HepG2 (cell line): ENCODE results near the gene EIF5B. TPM values are rescaled to one million over a fixed set of nuclear protein-coding genes. Genes with fewer than 3 reads are reported as not detected.
A peak's percentile ranks its signal among the peaks of the same experiment; 100 is the strongest.

Experiments
- ATAC-seq: fragments of 200-7000 bp; cut with Tn5 transposase; 3 replicates; pipeline ENCODE4 v1.9.1; 2020; ENCODE audit warnings: mild to moderate bottlenecking, moderate library complexity
- BruUV-seq: library from RNA; stranded (reverse); fragments of 400-500 nt; replicated peaks from 2 replicates; lab custom pipeline; 2021; lab: Mats Ljungman, UMichigan
- CTCF ChIA-PET: fragments of 300-600 bp; formaldehyde crosslinking; extraction: SDS; loops from one replicate; lab custom pipeline; 2021; ENCODE audit warnings: low total read pairs, inconsistent platforms, low intra/inter-chr PET ratio; lab: Yijun Ruan, JAX
- POLR2A ChIA-PET: fragments of 350-600 bp; sonication (Branson Sonifier 250); formaldehyde crosslinking; loops from one replicate; lab custom pipeline; 2020; ENCODE audit warnings: antibody characterized with exemption, inconsistent platforms; lab: Yijun Ruan, JAX
- DNase-seq: peaks from one replicate; pipeline ENCODE4 v3.0.0-alpha.2; 2015; ENCODE audit warnings: low spot score
- FAIRE-seq: peaks from 3 replicates; lab custom pipeline; 2011; peaks lifted over from hg19 to GRCh38; lab: Jason Lieb, UNC
- H2AFZ ChIP-seq: one replicate; pipeline ENCODE4 v1.6.1; 2011; ENCODE audit warnings: low read length, inconsistent platforms
- H3K27ac ChIP-seq: fragments of 300-600 bp; 3 replicates; pipeline ENCODE4 v1.8.0; 2011; ENCODE audit warnings: mixed run types, mild to moderate bottlenecking, mixed read lengths, low read length, inconsistent platforms; ENCODE audit not compliant: insufficient read depth; ENCODE audit errors: extremely low read length
- H3K27me3 ChIP-seq, 2 experiments: fragments of 200-600 bp in 1 of 2; 2 replicates in 1 of 2; 3 replicates in 1 of 2; pipeline versions ENCODE4 v1.6.0 to v1.8.0; 2011; ENCODE audit warnings: low read length in 2 of 2, mild to moderate bottlenecking in 2 of 2, moderate library complexity in 2 of 2, inconsistent platforms in 1 of 2; ENCODE audit not compliant: insufficient read depth in 2 of 2, control insufficient read depth in 1 of 2
- H3K36me3 ChIP-seq, 2 experiments: fragments of 200-600 bp in 1 of 2; replicated peaks in 1 of 2; 2 replicates in 1 of 2; 3 replicates in 1 of 2; pipeline versions ENCODE4 v1.5.1 to v1.8.0; 2011; ENCODE audit warnings: low read length in 2 of 2, inconsistent platforms in 1 of 2; ENCODE audit not compliant: insufficient read depth in 2 of 2, control insufficient read depth in 1 of 2
- H3K4me1 ChIP-seq: 2 replicates; pipeline ENCODE4 v1.5.1; 2012; ENCODE audit warnings: low read length, inconsistent platforms; ENCODE audit not compliant: insufficient read depth
- H3K4me2 ChIP-seq: 2 replicates; pipeline ENCODE4 v1.6.0; 2011; ENCODE audit warnings: low read depth, low read length, inconsistent platforms
- H3K4me3 ChIP-seq, 3 experiments: fragments of 200-600 bp in 1 of 3; sonication (generic), shearing (Covaris generic) in 1 of 3; replicated peaks in 1 of 3; 2 replicates each; pipeline ENCODE4 v1.5.1; 2011 to 2016; ENCODE audit warnings: low read length in 3 of 3, inconsistent platforms in 2 of 3, low read depth in 2 of 3, mild to moderate bottlenecking in 2 of 3, control low read depth in 1 of 3, mixed read lengths in 1 of 3; ENCODE audit not compliant: insufficient read depth in 1 of 3
- H3K79me2 ChIP-seq: one replicate; pipeline ENCODE4 v1.6.1; 2011; ENCODE audit warnings: low read length, inconsistent platforms; ENCODE audit not compliant: insufficient read depth
- H3K9ac ChIP-seq: 2 replicates; pipeline ENCODE4 v1.6.0; 2011; ENCODE audit warnings: mild to moderate bottlenecking, low read depth, low read length, inconsistent platforms; ENCODE audit not compliant: insufficient read depth
- H3K9me3 ChIP-seq: 2 replicates; pipeline ENCODE4 v1.5.1; 2012; ENCODE audit warnings: mild to moderate bottlenecking, low read length
- H4K20me1 ChIP-seq: 2 replicates; pipeline ENCODE4 v1.6.0; 2011; ENCODE audit warnings: inconsistent platforms, mild to moderate bottlenecking, low read length, moderate library complexity; ENCODE audit not compliant: insufficient read depth
- AKAP8 ChIP-seq: sonication (generic); formaldehyde crosslinking; IDR thresholded peaks from 2 replicates; pipeline ENCODE4 v1.5.1; 2020; ENCODE audit warnings: mild to moderate bottlenecking, missing genetic modification reagents
- FOXO1 ChIP-seq: sonication (generic); formaldehyde crosslinking; IDR thresholded peaks from 2 replicates; pipeline ENCODE4 v1.4.0; 2020; ENCODE audit warnings: missing genetic modification reagents
- GFI1 ChIP-seq: sonication (generic); formaldehyde crosslinking; IDR thresholded peaks from 2 replicates; pipeline ENCODE4 v1.5.0; 2020; ENCODE audit warnings: missing genetic modification reagents, mild to moderate bottlenecking, borderline replicate concordance
- JUND ChIP-seq: sonication (generic); formaldehyde crosslinking; IDR thresholded peaks from 2 replicates; pipeline ENCODE4 v1.8.0; 2022; ENCODE audit warnings: mild to moderate bottlenecking, missing genetic modification reagents
- RBM22 ChIP-seq: fragments of 200-400 bp; formaldehyde crosslinking; optimal IDR thresholded peaks from 2 replicates; pipeline ENCODE3; 2017; ENCODE audit warnings: mild to moderate bottlenecking, low read length, moderate library complexity
- STAT5B ChIP-seq: sonication (generic); formaldehyde crosslinking; IDR thresholded peaks from 2 replicates; pipeline ENCODE4 v1.4.0; 2020; ENCODE audit warnings: missing genetic modification reagents
- ZNF710 ChIP-seq: sonication (generic); formaldehyde crosslinking; IDR thresholded peaks from 2 replicates; pipeline ENCODE4 v1.5.0; 2020; ENCODE audit warnings: mild to moderate bottlenecking, missing genetic modification reagents, borderline replicate concordance
- WGBS: methylation state at CpG from one replicate; pipeline ENCODE4 v1.1.6; 2017; ENCODE audit warnings: low lambda C conversion rate; 5-methylcytosine and 5-hydroxymethylcytosine counted together
- in situ Hi-C: cut with HindIII; loops from 2 replicates; pipeline ENCODE4 v1.10.0; 2017; ENCODE audit warnings: low pct_unique_long_range_greater_than_20kb; ENCODE audit not compliant: extremely low pct_ligation_motif_present
- intact Hi-C: fragments of 100-400 bp; cut with micrococcal nuclease; formaldehyde crosslinking; loops from one replicate; pipeline ENCODE4 v1.10.0; 2022; ENCODE audit not compliant: unreplicated experiment
- polyA plus RNA-seq, 8 experiments: library from polyadenylated mRNA; depleted of rRNA in 3 of 8; stranded (reverse) in 7 of 8; unstranded in 1 of 8; fragments of >200 nt; fragmentation: Illumina TruSeq in 4 of 8; extraction: Trizol in 4 of 8; gene quantifications; 2 replicates each; pipeline versions ENCODE4 v1.2.1 to v1.2.3, GENCODE V29; 2011 to 2016; ENCODE audit warnings: low read depth in 4 of 8, missing spikeins in 1 of 8, mixed read lengths in 1 of 8; ENCODE audit not compliant: insufficient read depth in 1 of 8
- total RNA-seq, 5 experiments: library from RNA; depleted of rRNA; stranded (reverse); fragments of >200 nt; fragmentation: Illumina TruSeq; extraction: Trizol; gene quantifications; 2 replicates each; pipeline ENCODE4 v1.2.3, GENCODE V29; 2016; ENCODE audit warnings: low read depth in 1 of 5
- TF ChIP-seq, protein P1 (sequence below): sonication (generic); formaldehyde crosslinking; IDR thresholded peaks from 2 replicates; pipeline ENCODE4 v1.8.0; 2023; ENCODE audit warnings: mild to moderate bottlenecking, missing genetic modification reagents

Gene EIF5B
- total and polyA plus RNA-seq, 2 of the 13 experiments (the other 11 are each of a cell fraction or from before 2014, with no cell fraction given), result 8.8 to 32.1 TPM

GRCh38 chr2:99399795-99400194 lies 62.6 kb downstream of the EIF5B start:
- Histone ChIP-seq H3K4me1 (peaks cover 24% of the 10 kb centered on the region), H3K27me3 (no peaks in the 10 kb centered on the region), H3K9me3 (no peaks in the 10 kb centered on the region), H4K20me1 (no peaks in the 10 kb centered on the region), H2AFZ (no peak overlapping the region), H3K4me3 (no peak overlapping the region), H3K27ac (no peak overlapping the region), H3K79me2 (no peaks in the 10 kb centered on the region), H3K4me2 (no peak overlapping the region), H3K9ac (no peak overlapping the region), H3K36me3 (peaks cover 27 to 81% of the 10 kb centered on the region in 2 experiments)
- ATAC-seq, result no peak
- ChIA-PET CTCF (no interaction called here), POLR2A (interaction anchor here (1.5 kb wide), 1 partner anchor 62 kb away, joined by 4 read pairs; the partner anchor contains the start of gene EIF5B)
- intact Hi-C loops (no loop called here), in situ Hi-C loops (no loop called here)
- FAIRE-seq, result no peak
- no TSS peak for BruUV-seq
- no peak for TF ChIP-seq ZNF710 (CRISPR knock-in tag)
- no peak for TF ChIP-seq STAT5B
- TF ChIP-seq JUND (CRISPR knock-in tag), result no peak
- no peak for TF ChIP-seq GFI1
- TF ChIP-seq, protein P1, sequence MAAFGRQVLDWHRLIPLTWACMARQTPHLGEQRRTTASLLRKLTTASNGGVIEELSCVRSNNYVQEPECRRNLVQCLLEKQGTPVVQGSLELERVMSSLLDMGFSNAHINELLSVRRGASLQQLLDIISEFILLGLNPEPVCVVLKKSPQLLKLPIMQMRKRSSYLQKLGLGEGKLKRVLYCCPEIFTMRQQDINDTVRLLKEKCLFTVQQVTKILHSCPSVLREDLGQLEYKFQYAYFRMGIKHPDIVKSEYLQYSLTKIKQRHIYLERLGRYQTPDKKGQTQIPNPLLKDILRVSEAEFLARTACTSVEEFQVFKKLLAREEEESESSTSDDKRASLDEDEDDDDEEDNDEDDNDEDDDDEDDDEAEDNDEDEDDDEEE, result no peak
- no peak for TF ChIP-seq FOXO1 (CRISPR knock-in tag)
- no peak for TF ChIP-seq AKAP8 (CRISPR knock-in tag)
- peak; percentile 64 for TF ChIP-seq RBM22
- no peak for DNase-seq
- 98% methylated on average over 2 of the region's 2 CpGs for WGBS
